GM19328 (cell line): ENCODE results near the gene TMEM39B.
"Not testable (repeated sequence)": the region's sequence is repeated elsewhere in the genome, so short reads cannot be mapped to it uniquely, and the experiment has no call there.

ENCODE experiments used
- ATAC-seq: cut with Tn5 transposase; IDR thresholded peaks from one replicate; pipeline ENCODE4 v1.9.1; 2021; ENCODE audit warnings: mild to moderate bottlenecking, moderate library complexity; ENCODE audit not compliant: unreplicated experiment

TMEM39B gene

GRCh38 chr1:32068957-32069588 is 3.7 kb upstream of the TMEM39B start:
- no peak for ATAC-seq

- no peak for ATAC-seq
Observed at GRCh38 chr1:32071758-32072621, 749 bp upstream of the TMEM39B start.

- no peak for ATAC-seq
Observed at GRCh38 chr1:32073299-32074229, 825 bp downstream of the TMEM39B start.

- no peak for ATAC-seq
Observed at GRCh38 chr1:32074841-32075240, 2.1 kb downstream of the TMEM39B start.

- ATAC-seq, result no peak
Observed at GRCh38 chr1:32077451-32077850, 4.7 kb downstream of the TMEM39B start.

GRCh38 chr1:32082022-32082421 is 9.3 kb downstream of the TMEM39B start:
- no peak for ATAC-seq

DNA sequence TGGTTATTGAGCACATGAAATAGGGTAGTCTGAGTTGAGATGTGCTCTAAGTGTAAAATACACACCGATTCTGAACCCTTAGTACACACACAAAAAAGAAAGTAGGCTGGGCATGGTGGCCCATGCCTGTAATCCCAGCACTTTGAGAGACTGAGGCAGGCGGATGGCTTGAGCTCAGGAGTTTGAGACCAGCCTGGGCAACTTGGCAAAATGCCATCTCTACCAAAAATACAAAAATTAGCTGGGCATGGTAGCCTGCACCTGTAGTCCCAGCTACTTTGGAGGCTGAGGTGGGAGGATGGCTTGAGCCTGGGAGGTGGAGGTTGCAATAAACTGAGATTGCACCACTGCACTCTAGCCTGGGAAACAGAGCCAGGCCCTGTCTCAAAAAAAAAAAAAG is 13.6 kb downstream of the TMEM39B start:
- not testable (repeated sequence) for ATAC-seq

DNA sequence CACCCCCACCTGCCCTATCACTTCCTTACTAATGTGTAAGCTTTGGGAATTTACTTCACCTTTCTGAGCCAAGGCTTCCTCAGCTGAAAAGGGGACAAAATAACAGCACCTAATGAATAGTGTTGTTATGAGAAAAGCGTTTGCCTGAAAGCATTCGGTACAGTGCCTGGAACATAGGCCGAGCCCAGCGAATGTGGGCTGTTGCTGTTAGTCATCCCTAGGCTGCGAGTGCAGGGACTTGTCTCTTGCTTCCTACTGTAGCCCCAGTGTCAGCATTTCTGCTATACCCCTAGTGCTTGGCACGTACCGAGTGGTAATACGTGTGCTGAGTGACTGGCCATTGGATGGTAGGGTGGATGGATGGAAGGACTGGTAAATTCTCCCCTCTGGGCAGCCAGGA is 18.4 kb downstream of the TMEM39B start:
- ATAC-seq, result no peak

DNA sequence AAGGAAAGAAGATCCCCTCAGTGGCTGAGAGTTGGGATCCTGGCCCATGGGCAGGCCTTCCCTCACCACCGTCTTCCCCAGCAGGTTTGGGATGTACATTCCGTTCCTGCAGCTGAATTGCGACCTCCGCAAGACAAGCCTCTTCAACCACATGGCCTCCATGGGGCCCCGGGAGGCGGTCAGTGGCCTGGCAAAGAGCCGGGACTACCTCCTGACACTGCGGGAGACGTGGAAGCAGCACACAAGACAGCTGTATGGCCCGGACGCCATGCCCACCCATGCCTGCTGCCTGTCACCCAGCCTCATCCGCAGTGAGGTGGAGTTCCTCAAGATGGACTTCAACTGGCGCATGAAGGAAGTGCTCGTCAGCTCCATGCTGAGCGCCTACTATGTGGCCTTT is 18.9 kb downstream of the TMEM39B start:
- ATAC-seq, result no peak

DNA sequence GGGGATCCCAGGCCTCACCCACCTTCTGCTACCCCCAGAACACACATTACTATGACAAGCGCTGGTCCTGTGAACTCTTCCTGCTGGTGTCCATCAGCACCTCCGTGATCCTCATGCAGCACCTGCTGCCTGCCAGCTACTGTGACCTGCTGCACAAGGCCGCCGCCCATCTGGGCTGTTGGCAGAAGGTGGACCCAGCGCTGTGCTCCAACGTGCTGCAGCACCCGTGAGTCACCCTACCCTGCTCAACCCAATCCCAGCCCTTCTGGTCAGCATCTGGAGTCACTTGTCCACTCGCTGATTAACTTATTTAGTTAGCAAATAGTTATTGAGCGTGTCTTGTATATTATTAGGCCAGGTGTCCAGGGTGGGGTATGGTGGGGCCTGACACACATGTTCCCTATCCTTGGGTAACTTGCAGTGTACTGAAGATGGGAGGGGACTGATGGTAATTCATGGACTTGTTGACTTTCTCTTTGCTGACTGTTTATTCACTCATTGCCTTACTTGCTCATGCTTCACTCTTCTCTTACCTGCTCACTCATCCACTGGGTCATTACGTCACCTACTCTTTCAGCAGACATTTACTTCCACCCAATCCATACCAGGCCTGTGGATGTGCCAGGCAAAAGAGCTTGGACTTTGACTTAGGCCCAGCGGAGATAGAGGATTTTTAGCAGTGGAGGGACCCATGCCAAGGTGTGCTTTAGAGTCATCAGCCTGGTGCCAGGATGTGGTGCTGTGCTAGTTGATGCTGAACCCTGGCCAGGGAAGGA is 22.2 kb downstream of the TMEM39B start:
- ATAC-seq, result no peak

GRCh38 chr1:32099426-32099825 is 26.7 kb downstream of the TMEM39B start:
- ATAC-seq, result no peak

DNA sequence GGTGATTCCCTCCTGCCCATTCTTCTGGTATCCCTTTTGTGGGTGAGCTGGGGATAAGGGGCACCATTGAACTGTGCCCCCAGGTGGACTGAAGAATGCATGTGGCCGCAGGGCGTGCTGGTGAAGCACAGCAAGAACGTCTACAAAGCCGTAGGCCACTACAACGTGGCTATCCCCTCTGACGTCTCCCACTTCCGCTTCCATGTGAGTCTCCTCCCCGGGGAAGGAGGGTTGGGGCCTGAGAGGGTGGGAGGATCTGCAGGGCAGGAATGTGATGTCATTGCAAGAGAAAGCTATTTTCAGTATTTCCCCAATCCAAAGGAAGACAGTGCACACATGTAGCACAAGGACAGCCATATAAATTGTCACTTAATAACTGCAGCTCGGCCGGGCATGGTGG is 27.6 kb downstream of the TMEM39B start:
- ATAC-seq, result no peak

- no peak for ATAC-seq
Observed at GRCh38 chr1:32100807-32101708, 28.3 kb downstream of the TMEM39B start.

DNA sequence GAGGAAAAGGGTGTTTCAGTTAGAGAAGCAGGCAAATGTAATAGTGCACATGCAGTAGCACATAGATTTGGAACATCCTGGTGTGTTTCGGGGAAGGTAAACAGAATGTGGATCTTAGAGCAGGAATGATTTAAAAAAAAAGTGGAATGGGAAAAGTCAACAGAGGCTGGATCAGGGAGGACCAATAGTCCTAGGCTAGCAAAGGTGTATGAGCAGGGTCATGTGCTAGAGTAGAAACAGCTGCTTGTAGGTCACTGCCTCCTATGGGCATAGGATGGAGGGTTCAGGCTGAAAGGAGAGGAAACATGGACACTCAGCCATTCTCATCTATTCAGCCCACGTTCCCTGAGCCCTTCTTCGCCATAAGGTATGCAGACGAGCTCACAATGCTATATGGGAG is 31.4 kb downstream of the TMEM39B start:
- no peak for ATAC-seq

DNA sequence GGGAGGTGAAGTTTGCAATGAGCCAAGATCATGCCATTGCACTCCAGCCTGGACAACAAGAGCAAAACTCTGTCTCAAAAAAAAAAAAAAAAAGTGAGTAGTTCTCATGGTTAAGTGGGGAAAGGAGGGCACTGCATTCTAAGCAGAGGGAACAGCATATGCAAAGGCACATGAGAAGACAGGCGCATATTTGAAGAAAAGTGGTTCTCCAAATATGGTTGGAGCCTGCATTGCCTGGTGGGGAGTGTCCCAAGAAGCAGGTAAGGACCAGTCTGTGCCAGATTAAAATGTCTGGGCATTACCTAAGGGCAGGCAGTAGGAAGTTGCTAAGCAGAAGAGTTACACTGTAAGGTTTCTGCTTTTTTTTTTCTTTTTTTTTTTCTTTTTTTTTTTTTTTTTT is 32.6 kb downstream of the TMEM39B start:
- ATAC-seq, result no peak

- ATAC-seq, result no peak
Observed at GRCh38 chr1:32106663-32107275, 34.0 kb downstream of the TMEM39B start.

GRCh38 chr1:32107742-32108661 is 35.3 kb downstream of the TMEM39B start, which contains the start of gene KPNA6:
KPNA6 (plus strand) TSS chr1:32108056; CDS start chr1:32108131, 75 bp downstream.
- ATAC-seq, result peak; percentile 62

DNA sequence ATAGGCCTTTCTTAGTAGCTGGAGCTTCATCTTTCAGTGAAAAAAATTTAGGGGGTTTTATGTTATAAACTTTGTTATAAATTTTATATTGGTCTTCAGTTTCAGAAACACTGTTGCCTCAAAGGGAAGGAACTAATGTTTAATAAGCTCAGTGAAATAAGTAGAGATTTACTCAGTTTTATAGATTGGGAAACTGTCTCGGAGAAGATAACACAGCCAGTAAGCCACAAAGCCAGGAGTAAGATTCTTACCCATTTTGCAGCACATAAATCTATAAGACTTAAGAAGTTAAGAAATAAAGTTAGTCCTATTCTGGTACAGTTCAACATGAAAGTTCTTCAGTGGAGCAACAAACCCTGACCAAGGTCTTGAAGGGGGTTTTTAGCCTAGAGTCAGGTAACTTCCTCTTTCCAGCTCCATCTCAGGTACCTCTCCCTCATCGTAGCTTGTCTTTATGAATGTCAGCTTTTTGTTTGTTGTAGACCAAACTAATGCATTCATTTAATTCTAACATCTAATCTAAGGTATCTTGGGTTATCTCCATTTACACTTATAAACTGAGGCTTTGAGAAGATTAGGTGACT is 38.4 kb downstream of the TMEM39B start:
- no peak for ATAC-seq
